Stomach smooth muscle (tissue), 2 donors: Measurements from ENCODE around the gene PTBP3.

Experiments
- H3K27ac ChIP-seq: one replicate; pipeline ENCODE4 v1.7.0; 2013; ENCODE audit warnings: mild to moderate bottlenecking, low read length, inconsistent platforms
- H3K27me3 ChIP-seq, 2 donors: one replicate each; pipeline ENCODE4 v1.7.0; 2013; ENCODE audit warnings: low read length in 2 of 2; ENCODE audit not compliant: insufficient read depth in 2 of 2, control insufficient read depth in 1 of 2
- H3K36me3 ChIP-seq, 2 donors: one replicate each; pipeline ENCODE4 v1.7.0; 2013; ENCODE audit warnings: low read length in 2 of 2; ENCODE audit not compliant: control insufficient read depth in 2 of 2, insufficient read depth in 2 of 2
- H3K4me1 ChIP-seq: one replicate; pipeline ENCODE4 v1.7.0; 2013; ENCODE audit warnings: low read length; ENCODE audit not compliant: control insufficient read depth, insufficient read depth
- H3K4me3 ChIP-seq, 2 donors: one replicate each; pipeline ENCODE4 v1.7.0; 2013; ENCODE audit warnings: low read length in 2 of 2
- H3K9ac ChIP-seq, 2 donors: one replicate each; pipeline ENCODE4 v1.7.0; 2013; ENCODE audit warnings: low read length in 2 of 2, mild to moderate bottlenecking in 1 of 2
- H3K9me3 ChIP-seq, 2 donors: one replicate each; pipeline ENCODE4 v1.7.0; 2013; ENCODE audit warnings: low read length in 2 of 2; ENCODE audit not compliant: control insufficient read depth in 2 of 2
- donor health status: healthy.
- donor health status: Pancreatic carcinoma.

Gene PTBP3

GRCh38 chr9:112247090-112247489 lies 86.3 kb downstream of the PTBP3 start:
- Histone ChIP-seq H3K27ac (no peak overlapping the region), H3K9ac (no peak overlapping the region), H3K4me3 (no peak overlapping the region), H3K4me1 (no peaks in the 10 kb centered on the region), H3K9me3 (no peaks in the 10 kb centered on the region), H3K27me3 (no peaks in the 10 kb centered on the region), H3K36me3 (peaks cover 0 to 5% of the 10 kb centered on the region in 2 donors)

GRCh38 chr9:112245126-112245525 lies 88.3 kb downstream of the PTBP3 start:
- H3K27ac ChIP-seq = no peak overlapping the region
- no peak overlapping the region for H3K4me3 ChIP-seq
- no peaks in the 10 kb centered on the region for H3K4me1 ChIP-seq
- no peaks in the 10 kb centered on the region for H3K27me3 ChIP-seq
- no peaks in the 10 kb centered on the region for H3K36me3 ChIP-seq
- no peaks in the 10 kb centered on the region for H3K9me3 ChIP-seq
- no peak overlapping the region for H3K9ac ChIP-seq

GRCh38 chr9:112242147-112242804 lies 91.1 kb downstream of the PTBP3 start:
- H3K9ac ChIP-seq = no peak overlapping the region
- H3K36me3 ChIP-seq = no peaks in the 10 kb centered on the region
- no peak overlapping the region for H3K4me3 ChIP-seq
- H3K4me1 ChIP-seq = no peaks in the 10 kb centered on the region
- no peak overlapping the region for H3K27ac ChIP-seq
- H3K9me3 ChIP-seq = no peaks in the 10 kb centered on the region
- no peaks in the 10 kb centered on the region for H3K27me3 ChIP-seq

DNA sequence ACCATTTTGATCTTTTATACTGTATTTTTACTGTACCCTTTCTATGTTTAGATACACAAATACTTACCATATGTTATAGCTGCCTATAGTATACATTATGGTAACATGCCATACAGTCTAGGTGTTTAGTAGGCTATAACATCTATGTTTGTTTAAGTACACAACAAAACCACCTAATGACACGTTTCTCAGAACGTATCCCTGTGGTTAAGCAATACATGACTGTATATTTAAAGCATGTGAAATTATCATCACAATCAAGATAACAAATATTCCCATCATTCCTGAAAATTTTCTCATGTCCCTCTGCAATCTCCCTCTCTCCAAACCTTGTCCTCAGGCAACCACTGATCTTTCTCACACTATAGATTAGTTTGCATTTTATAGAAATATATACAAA lies 91.9 kb downstream of the PTBP3 start:
- H3K27me3 ChIP-seq = no peaks in the 10 kb centered on the region
- H3K4me3 ChIP-seq = no peak overlapping the region
- no peaks in the 10 kb centered on the region for H3K9me3 ChIP-seq
- no peak overlapping the region for H3K27ac ChIP-seq
- no peaks in the 10 kb centered on the region for H3K36me3 ChIP-seq
- no peaks in the 10 kb centered on the region for H3K4me1 ChIP-seq
- no peak overlapping the region for H3K9ac ChIP-seq

GRCh38 chr9:112239708-112240107 lies 93.7 kb downstream of the PTBP3 start:
- Histone ChIP-seq H3K9ac (no peak overlapping the region), H3K9me3 (no peaks in the 10 kb centered on the region), H3K4me3 (no peak overlapping the region), H3K36me3 (no peaks in the 10 kb centered on the region), H3K4me1 (no peaks in the 10 kb centered on the region), H3K27me3 (no peaks in the 10 kb centered on the region), H3K27ac (no peak overlapping the region)

GRCh38 chr9:112239284-112239683 lies 94.1 kb downstream of the PTBP3 start:
- H3K4me1 ChIP-seq = no peaks in the 10 kb centered on the region
- H3K9me3 ChIP-seq = no peaks in the 10 kb centered on the region
- H3K27ac ChIP-seq = no peak overlapping the region
- no peak overlapping the region for H3K9ac ChIP-seq
- H3K36me3 ChIP-seq = no peaks in the 10 kb centered on the region
- no peaks in the 10 kb centered on the region for H3K27me3 ChIP-seq
- H3K4me3 ChIP-seq = no peak overlapping the region

GRCh38 chr9:112234779-112235178 lies 98.6 kb downstream of the PTBP3 start:
- Histone ChIP-seq H3K36me3 (peaks cover 0 to 5% of the 10 kb centered on the region in 2 donors), H3K27me3 (no peaks in the 10 kb centered on the region), H3K9ac (no peak overlapping the region), H3K4me1 (no peaks in the 10 kb centered on the region), H3K4me3 (no peak overlapping the region), H3K27ac (no peak overlapping the region), H3K9me3 (no peaks in the 10 kb centered on the region)

GRCh38 chr9:112233769-112234168 lies 99.7 kb downstream of the PTBP3 start:
- H3K4me3 ChIP-seq = no peak overlapping the region
- no peak overlapping the region for H3K27ac ChIP-seq
- H3K36me3 ChIP-seq = peaks cover 0 to 5% of the 10 kb centered on the region in 2 donors
- H3K4me1 ChIP-seq = no peaks in the 10 kb centered on the region
- H3K9me3 ChIP-seq = no peaks in the 10 kb centered on the region
- H3K27me3 ChIP-seq = no peaks in the 10 kb centered on the region
- no peak overlapping the region for H3K9ac ChIP-seq

- H3K4me3 ChIP-seq = no peak overlapping the region
- no peaks in the 10 kb centered on the region for H3K9me3 ChIP-seq
- H3K9ac ChIP-seq = no peak overlapping the region
- H3K27ac ChIP-seq = no peak overlapping the region
- no peaks in the 10 kb centered on the region for H3K27me3 ChIP-seq
- H3K4me1 ChIP-seq = no peaks in the 10 kb centered on the region
- peaks cover 3 to 8% of the 10 kb centered on the region in 2 donors for H3K36me3 ChIP-seq
Measured at GRCh38 chr9:112232233-112232632, 101.2 kb downstream of the PTBP3 start.

DNA sequence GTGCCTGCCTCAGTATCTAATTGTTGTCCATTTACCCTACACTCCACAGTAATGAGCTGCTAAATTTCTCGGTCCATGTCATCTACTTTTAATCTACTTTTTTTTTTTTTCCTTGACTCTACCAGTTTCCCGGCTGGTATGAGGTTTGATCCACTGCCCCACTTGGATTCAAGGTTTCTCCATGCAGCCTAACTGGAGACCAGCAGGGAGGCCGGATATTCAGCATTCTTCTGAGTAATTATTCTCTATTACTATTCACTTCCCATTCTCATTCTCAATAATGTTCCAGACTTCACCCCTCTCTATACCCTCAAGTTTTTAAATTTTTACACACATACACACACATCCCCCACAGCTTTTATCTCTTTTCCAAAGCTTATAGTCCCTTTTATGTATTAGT lies 107.3 kb downstream of the PTBP3 start:
- no peak overlapping the region for H3K4me3 ChIP-seq
- no peaks in the 10 kb centered on the region for H3K27me3 ChIP-seq
- peaks cover 13 to 30% of the 10 kb centered on the region in 2 donors for H3K36me3 ChIP-seq
- no peaks in the 10 kb centered on the region for H3K9me3 ChIP-seq
- H3K9ac ChIP-seq = no peak overlapping the region
- H3K27ac ChIP-seq = no peak overlapping the region
- H3K4me1 ChIP-seq = no peaks in the 10 kb centered on the region

DNA sequence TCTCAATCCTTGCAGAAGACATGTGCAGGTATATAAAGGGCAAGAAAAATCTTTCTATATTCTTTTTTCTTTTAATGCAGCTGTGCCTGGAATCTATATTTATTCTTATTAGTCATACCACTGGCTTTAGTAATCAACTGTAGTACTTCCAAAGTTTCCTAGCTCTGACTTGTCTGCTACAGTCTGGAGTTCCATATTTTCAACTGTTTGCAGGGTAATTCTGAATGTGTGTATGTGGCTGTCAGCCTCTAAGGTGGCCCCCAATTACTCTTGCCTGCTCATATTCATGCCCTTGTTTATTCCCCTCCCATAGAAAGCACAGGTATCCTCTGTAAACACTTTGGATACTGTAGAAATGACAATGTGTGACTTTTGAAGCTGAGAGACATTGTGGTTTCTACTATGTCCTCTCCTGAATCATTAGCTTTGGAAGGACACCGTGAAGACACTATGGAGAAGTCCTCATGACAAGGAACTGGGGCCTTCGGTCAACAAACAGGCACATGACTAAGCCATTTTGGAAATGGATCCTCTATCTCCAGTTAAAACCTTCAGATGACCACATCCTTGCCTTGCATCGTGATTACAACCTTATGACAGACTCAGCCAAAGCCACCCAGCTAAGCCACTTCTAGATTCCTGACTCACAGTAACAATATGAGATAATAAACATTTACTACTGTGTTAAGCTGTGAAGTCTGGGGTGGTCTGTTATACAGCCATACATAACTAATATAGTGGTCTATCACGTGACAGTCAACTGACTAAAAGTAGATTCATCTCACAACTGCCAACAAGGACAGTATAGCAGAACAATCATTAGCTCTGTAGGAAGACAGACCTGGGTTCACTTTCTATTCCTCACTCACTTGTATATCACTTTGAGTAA lies 108.8 kb downstream of the PTBP3 start:
- H3K36me3 ChIP-seq = peaks cover 13 to 26% of the 10 kb centered on the region in 2 donors
- H3K9me3 ChIP-seq = no peaks in the 10 kb centered on the region
- H3K4me3 ChIP-seq = no peak overlapping the region
- H3K27ac ChIP-seq = no peak overlapping the region
- H3K9ac ChIP-seq = no peak overlapping the region
- no peaks in the 10 kb centered on the region for H3K4me1 ChIP-seq
- no peaks in the 10 kb centered on the region for H3K27me3 ChIP-seq
